Measurements from ENCODE around the gene CENPU. TPM values are rescaled to one million over a fixed set of nuclear protein-coding genes. Genes with fewer than 3 reads are reported as not detected.
A peak's percentile ranks its signal among the peaks of the same experiment; 100 is the strongest.

The CENPU gene
- total and polyA plus RNA-seq, 9 donors, result 19.0 to 32.3 (median 21.7) TPM

DNA sequence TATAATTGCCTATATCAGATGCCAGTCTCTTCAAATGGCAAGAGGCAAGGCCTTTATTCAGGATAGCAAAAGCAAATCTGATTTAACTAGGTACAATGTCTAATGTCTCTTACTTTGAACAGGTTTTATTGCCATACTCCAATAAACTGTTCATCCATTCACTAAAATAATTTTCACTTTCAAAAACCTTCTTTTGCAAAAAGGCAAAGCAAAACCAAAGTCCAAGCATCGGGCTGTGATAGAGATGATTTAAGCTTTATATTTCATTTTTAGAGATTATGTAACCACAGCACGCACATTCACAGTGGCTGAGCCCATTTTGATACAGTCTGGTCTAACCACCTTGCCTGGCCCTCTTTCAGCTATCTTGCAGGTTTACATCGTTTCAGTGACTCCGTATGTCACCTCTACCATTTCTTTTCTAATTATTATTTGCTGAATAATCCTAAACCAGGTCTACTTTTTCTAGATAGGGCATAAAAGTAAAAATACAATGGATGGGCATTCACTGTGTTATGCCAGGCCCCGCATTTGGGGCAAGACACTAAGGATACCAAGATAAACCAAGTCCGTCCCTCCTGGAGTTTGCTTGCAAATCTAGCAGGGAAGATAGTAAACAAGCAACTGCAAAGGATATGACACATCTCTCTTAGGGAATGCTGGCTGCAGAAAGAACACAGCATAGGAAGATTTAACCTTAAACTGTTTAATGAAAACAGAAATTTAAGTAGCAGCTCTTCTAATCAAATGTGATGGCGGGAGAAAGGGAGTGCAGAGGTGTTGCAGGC, 86.4 kb downstream of the CENPU start:
- no peaks in the 10 kb centered on the region for H3K27me3 ChIP-seq (ENCODE audit: control insufficient read depth, insufficient read depth, low read length)
- DNase-seq, result no peak
- peaks cover 16% of the 10 kb centered on the region for H3K36me3 ChIP-seq (ENCODE audit: control insufficient read depth, insufficient read depth, low read length)
- WGBS (ENCODE audit: insufficient coverage), result 64% methylated on average over 2 of the region's 7 CpGs
- peak overlapping the region; percentile 92 for H3K4me3 ChIP-seq (ENCODE audit: low read length)
- peaks cover 20% of the 10 kb centered on the region for H3K4me1 ChIP-seq (ENCODE audit: control insufficient read depth, insufficient read depth, low read length)
- H3K9me3 ChIP-seq (replicated peaks; ENCODE audit: control insufficient read depth, low read depth, low read length), result no peaks in the 10 kb centered on the region
- peak overlapping the region; percentile 97 for H3K27ac ChIP-seq (ENCODE audit: low read length)

DNA sequence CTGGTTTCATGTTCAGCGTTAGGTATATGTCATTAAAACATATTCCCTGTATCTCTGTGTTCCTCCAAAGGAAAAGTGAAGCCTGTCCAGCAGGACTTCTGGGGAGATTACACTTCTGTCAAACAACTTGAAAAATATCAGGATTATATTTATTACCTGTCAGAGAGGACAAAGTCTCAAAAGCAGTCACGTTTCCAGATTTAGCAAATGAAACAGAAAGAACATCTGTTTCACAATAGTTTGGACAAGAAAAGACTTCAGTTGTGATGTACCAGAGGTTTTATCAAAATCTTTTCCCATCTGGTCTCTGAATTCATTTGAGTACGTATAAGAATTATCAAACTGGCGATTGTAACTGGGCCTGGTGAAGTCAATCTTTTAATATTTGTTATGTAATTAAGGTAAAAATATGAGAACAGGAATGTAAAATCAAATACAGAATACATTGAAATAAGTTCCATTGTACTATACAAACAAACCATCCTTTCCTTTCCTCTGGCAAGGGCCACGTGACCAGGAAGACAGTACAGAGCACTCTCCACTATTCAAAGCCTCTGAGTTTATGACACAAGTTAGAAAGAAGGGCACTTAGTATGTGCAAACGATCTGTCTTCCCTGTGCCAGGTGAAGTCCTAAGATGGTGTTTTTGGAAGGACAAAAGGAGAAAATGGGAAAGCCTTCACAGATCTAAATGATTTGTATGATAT, 87.8 kb downstream of the CENPU start:
- Histone ChIP-seq H3K36me3 (ENCODE audit: control insufficient read depth, insufficient read depth, low read length) (peaks cover 16% of the 10 kb centered on the region), H3K27me3 (ENCODE audit: control insufficient read depth, insufficient read depth, low read length) (no peaks in the 10 kb centered on the region), H3K4me1 (ENCODE audit: control insufficient read depth, insufficient read depth, low read length) (peaks cover 20% of the 10 kb centered on the region), H3K27ac (ENCODE audit: low read length) (no peak overlapping the region), H3K9me3 (replicated peaks; ENCODE audit: control insufficient read depth, low read depth, low read length) (no peaks in the 10 kb centered on the region), H3K4me3 (ENCODE audit: low read length) (no peak overlapping the region)
- WGBS (ENCODE audit: insufficient coverage), result no CpG with 5 or more reads among the region's 6 CpGs
- no peak for DNase-seq

DNA sequence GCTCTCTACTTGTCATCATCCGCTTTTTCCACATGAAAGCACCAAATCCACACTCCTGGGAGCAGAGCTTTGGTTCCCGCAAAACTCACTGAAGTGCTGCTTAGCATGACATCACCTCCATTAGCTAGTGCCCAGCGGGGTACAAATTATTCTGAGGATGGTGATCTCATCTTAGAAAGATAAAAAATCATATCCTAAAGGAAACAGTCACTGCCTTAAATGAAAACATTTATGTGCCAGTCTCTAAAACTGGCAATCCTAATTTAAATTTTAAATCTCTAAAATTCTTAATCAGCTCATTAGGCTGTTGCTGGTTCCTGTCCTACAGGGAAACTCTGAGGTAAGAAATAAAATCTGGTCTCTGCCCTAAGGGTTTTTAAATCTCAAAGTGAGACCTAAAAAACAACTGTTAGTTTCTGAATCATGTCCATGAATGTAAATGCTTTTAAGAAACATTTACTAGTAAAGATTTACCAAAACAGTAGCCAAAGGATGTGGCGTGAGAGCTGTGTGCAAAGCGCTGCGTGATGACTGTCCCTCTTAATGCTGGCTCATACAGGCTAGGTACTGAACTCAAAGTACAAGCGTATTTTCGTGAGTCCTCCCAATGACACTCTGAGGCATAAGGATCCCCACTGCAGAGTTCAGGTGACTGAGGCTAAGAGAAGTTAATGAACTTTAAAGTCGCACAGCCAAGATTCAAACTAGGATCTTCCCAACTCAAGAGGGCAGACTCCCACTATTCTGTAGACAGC, 89.2 kb downstream of the CENPU start:
- WGBS (ENCODE audit: insufficient coverage), result 90% methylated on average over 5 of the region's 9 CpGs
- no peak for DNase-seq
- Histone ChIP-seq H3K27ac (ENCODE audit: low read length) (no peak overlapping the region), H3K9me3 (replicated peaks; ENCODE audit: control insufficient read depth, low read depth, low read length) (no peaks in the 10 kb centered on the region), H3K4me3 (ENCODE audit: low read length) (no peak overlapping the region), H3K36me3 (ENCODE audit: control insufficient read depth, insufficient read depth, low read length) (peaks cover 18% of the 10 kb centered on the region), H3K4me1 (ENCODE audit: control insufficient read depth, insufficient read depth, low read length) (peaks cover 12% of the 10 kb centered on the region), H3K27me3 (ENCODE audit: control insufficient read depth, insufficient read depth, low read length) (no peaks in the 10 kb centered on the region)

Other genes with a start within 250 kb of the CENPU start
- 40.7 TPM for gene CASP3, start 84.6 kb downstream of the CENPU start, total RNA-seq
- 10 to 100 TPM; 35.6 to 49.1 (median 41.6) TPM for gene CASP3, start 84.6 kb downstream of the CENPU start, polyA plus RNA-seq (ENCODE audit: insufficient read depth in 1 of 8, insufficient read length in 8 of 8, low replicate concordance in 1 of 8)
- 29.3 TPM for gene PRIMPOL, start 84.4 kb downstream of the CENPU start, total RNA-seq
- gene PRIMPOL, start 84.4 kb downstream of the CENPU start, polyA plus RNA-seq (ENCODE audit: insufficient read depth in 1 of 8, insufficient read length in 8 of 8, low replicate concordance in 1 of 8), result 10 to 100 TPM; 22.9 to 32.6 (median 25.2) TPM
- gene ACSL1, start 91.9 kb upstream of the CENPU start, total RNA-seq, result 37.8 TPM
- gene ACSL1, start 91.9 kb upstream of the CENPU start, polyA plus RNA-seq (ENCODE audit: insufficient read depth in 1 of 8, insufficient read length in 8 of 8, low replicate concordance in 1 of 8), result 10 to 100 TPM; 32.8 to 51.9 (median 41.4) TPM